ENCODE data around the gene C12orf60.
A peak's percentile ranks its signal among the peaks of the same experiment; 100 is the strongest.

DNA sequence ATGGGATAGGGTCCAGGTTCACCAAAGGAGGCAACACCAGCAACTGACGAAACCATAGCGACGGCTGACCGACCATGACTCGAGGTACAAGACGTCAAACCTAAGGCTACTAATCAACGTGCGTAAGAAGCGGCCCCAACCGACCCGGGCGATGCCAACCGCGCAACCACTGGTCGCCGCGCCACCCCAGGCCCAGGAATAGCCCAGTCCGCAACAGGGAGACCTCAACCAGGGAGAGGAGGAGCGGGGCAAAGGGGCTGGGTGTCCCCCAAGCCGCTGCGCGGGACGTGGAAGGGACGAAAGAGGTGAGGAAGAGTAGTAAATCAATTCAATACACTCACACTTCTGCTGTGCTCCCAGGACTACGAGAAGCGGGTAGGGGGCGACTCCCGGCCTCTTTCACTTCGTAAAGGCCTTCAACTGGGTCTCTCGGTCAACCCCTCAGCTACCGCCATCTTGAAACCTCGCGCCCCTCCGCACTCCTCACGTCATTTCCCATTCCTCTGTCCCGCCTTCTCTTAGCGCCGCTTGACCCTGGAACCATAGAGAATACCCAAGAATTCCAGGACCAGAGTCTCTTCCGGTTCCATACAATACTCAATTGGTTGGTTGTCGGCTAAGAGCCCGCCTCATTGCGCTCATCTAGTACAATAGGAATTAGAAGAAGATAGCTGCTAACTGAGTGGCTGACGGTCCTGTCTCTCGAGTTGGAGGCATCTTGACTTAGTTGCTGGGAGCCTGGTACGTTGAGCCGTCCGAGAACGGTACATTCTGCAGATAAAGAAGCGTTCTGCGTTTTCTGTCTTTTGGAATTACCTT, at the start of gene C12orf60, which contains the start of gene WBP11:
- TF ChIP-seq, protein P1, sequence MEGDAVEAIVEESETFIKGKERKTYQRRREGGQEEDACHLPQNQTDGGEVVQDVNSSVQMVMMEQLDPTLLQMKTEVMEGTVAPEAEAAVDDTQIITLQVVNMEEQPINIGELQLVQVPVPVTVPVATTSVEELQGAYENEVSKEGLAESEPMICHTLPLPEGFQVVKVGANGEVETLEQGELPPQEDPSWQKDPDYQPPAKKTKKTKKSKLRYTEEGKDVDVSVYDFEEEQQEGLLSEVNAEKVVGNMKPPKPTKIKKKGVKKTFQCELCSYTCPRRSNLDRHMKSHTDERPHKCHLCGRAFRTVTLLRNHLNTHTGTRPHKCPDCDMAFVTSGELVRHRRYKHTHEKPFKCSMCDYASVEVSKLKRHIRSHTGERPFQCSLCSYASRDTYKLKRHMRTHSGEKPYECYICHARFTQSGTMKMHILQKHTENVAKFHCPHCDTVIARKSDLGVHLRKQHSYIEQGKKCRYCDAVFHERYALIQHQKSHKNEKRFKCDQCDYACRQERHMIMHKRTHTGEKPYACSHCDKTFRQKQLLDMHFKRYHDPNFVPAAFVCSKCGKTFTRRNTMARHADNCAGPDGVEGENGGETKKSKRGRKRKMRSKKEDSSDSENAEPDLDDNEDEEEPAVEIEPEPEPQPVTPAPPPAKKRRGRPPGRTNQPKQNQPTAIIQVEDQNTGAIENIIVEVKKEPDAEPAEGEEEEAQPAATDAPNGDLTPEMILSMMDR (IDR thresholded peaks at IDR 0.05), result no peak
- TF ChIP-seq EP300 (IDR thresholded peaks at IDR 0.05) (no peak), POLR2A (IDR thresholded peaks at IDR 0.05) (peak; percentile 77)
